WTC11 (cell line): ENCODE data around the gene SNRPB2. TPM values are rescaled to one million over a fixed set of nuclear protein-coding genes. Genes with fewer than 3 reads are reported as not detected.

Source experiments
- ATAC-seq: fragments of 200-7000 bp; cut with Tn5 transposase; 2 replicates; pipeline ENCODE4 v1.10.0; 2021; ENCODE audit warnings: mild to moderate bottlenecking, moderate library complexity
- CTCF ChIA-PET: fragments of 300-600 bp; sonication (Branson Sonifier 250); formaldehyde crosslinking; loops from one replicate; lab custom pipeline; 2021; ENCODE audit warnings: antibody characterized with exemption; lab: Charles Lee
- POLR2A ChIA-PET: fragments of 350-600 bp; sonication (Branson Sonifier 250); formaldehyde crosslinking; loops from one replicate; lab custom pipeline; 2021; ENCODE audit warnings: antibody characterized with exemption; lab: Charles Lee
- DNase-seq: peaks from one replicate; pipeline ENCODE4 v3.0.0; 2021; ENCODE audit warnings: low spot score
- H3K27ac Mint-ChIP-seq: 2 replicates; pipeline ENCODE4 v1.8.0; 2021; ENCODE audit warnings: mixed read lengths
- H3K27me3 Mint-ChIP-seq: 2 replicates; pipeline ENCODE4 v1.8.0; 2021; ENCODE audit warnings: low read depth, mild to moderate bottlenecking, moderate library complexity, mixed read lengths
- H3K36me3 Mint-ChIP-seq: 2 replicates; pipeline ENCODE4 v1.8.0; 2021; ENCODE audit warnings: mixed read lengths
- H3K4me1 Mint-ChIP-seq: 2 replicates; pipeline ENCODE4 v1.8.0; 2022; ENCODE audit warnings: mixed read lengths
- H3K4me3 Mint-ChIP-seq: 2 replicates; pipeline ENCODE4 v1.8.0; 2021; ENCODE audit warnings: mild to moderate bottlenecking, moderate library complexity, mixed read lengths
- H3K9me3 Mint-ChIP-seq: 2 replicates; pipeline ENCODE4 v1.8.0; 2021; ENCODE audit warnings: mixed read lengths
- CBFB ChIP-seq: sonication (generic); formaldehyde crosslinking; IDR thresholded peaks from 2 replicates; pipeline ENCODE4 v1.8.1; 2022; ENCODE audit warnings: mild to moderate bottlenecking, low read depth, missing genetic modification reagents
- CREM ChIP-seq: sonication (generic); formaldehyde crosslinking; IDR thresholded peaks from 2 replicates; pipeline ENCODE4 v1.8.1; 2022; ENCODE audit warnings: mild to moderate bottlenecking, missing genetic modification reagents, moderate library complexity
- E2F1 ChIP-seq: sonication (generic); formaldehyde crosslinking; IDR thresholded peaks from 2 replicates; pipeline ENCODE4 v1.8.0; 2022; ENCODE audit warnings: mild to moderate bottlenecking, missing genetic modification reagents
- ELF4 ChIP-seq: sonication (generic); formaldehyde crosslinking; IDR thresholded peaks from 2 replicates; pipeline ENCODE4 v1.8.1; 2022; ENCODE audit warnings: low read depth, mild to moderate bottlenecking, moderate library complexity, missing genetic modification reagents
- KAT7 ChIP-seq: sonication (generic); formaldehyde crosslinking; IDR thresholded peaks from 2 replicates; pipeline ENCODE4 v1.8.1; 2023; ENCODE audit warnings: missing genetic modification reagents, mild to moderate bottlenecking, borderline replicate concordance
- MYBL2 ChIP-seq: sonication (generic); formaldehyde crosslinking; IDR thresholded peaks from 2 replicates; pipeline ENCODE4 v1.8.1; 2023; ENCODE audit warnings: mild to moderate bottlenecking, moderate library complexity, missing genetic modification reagents
- OVOL2 ChIP-seq: fragments of 250-450 bp; sonication (Bioruptor Pico); IDR thresholded peaks from 2 replicates; pipeline ENCODE4 v1.9.0; 2021; ENCODE audit warnings: mild to moderate bottlenecking, borderline replicate concordance
- PRDM15 ChIP-seq: sonication (generic); formaldehyde crosslinking; IDR thresholded peaks from 2 replicates; pipeline ENCODE4 v1.8.0; 2022; ENCODE audit warnings: missing genetic modification reagents
- RORB ChIP-seq: fragments of 250-450 bp; sonication (Bioruptor Pico); IDR thresholded peaks from 2 replicates; pipeline ENCODE4 v1.9.0; 2021; ENCODE audit warnings: mild to moderate bottlenecking
- SMAD3 ChIP-seq: sonication (generic); formaldehyde crosslinking; IDR thresholded peaks from 2 replicates; pipeline ENCODE4 v1.8.0; 2022; ENCODE audit warnings: missing genetic modification reagents, mild to moderate bottlenecking, borderline replicate concordance
- SMAD4 ChIP-seq: sonication (generic); formaldehyde crosslinking; IDR thresholded peaks from 2 replicates; pipeline ENCODE4 v1.8.0; 2022; ENCODE audit warnings: mild to moderate bottlenecking, missing genetic modification reagents
- SOX15 ChIP-seq: fragments of 250-450 bp; sonication (Bioruptor Pico); IDR thresholded peaks from 2 replicates; pipeline ENCODE4 v1.9.0; 2021; ENCODE audit warnings: mild to moderate bottlenecking
- ZNF138 ChIP-seq: sonication (generic); formaldehyde crosslinking; conservative IDR thresholded peaks from 2 replicates; pipeline ENCODE4 v1.8.1; 2022; ENCODE audit warnings: mild to moderate bottlenecking, moderate library complexity, missing genetic modification reagents
- ZNF317 ChIP-seq: sonication (generic); formaldehyde crosslinking; IDR thresholded peaks from 2 replicates; pipeline ENCODE4 v1.8.1; 2023; ENCODE audit warnings: low read depth, mild to moderate bottlenecking, moderate library complexity, missing genetic modification reagents, borderline replicate concordance
- total RNA-seq: library from RNA; stranded (reverse); gene quantifications from 3 replicates; pipeline ENCODE4 v1.2.3, GENCODE V29; 2021
- TF ChIP-seq, protein P1 (sequence below): sonication (generic); formaldehyde crosslinking; IDR thresholded peaks from 2 replicates; pipeline ENCODE4 v1.8.0; 2022; ENCODE audit warnings: mild to moderate bottlenecking, missing genetic modification reagents
- TF ChIP-seq, protein P2 (sequence below): sonication (generic); formaldehyde crosslinking; IDR thresholded peaks from 2 replicates; pipeline ENCODE4 v1.8.1; 2022; ENCODE audit warnings: low read depth, mild to moderate bottlenecking, moderate library complexity, missing genetic modification reagents, borderline replicate concordance

Gene SNRPB2
- total RNA-seq, 1 experiment from 2014 or later, result 88.3 TPM

- TF ChIP-seq ZNF317 (CRISPR knock-in tag) (no peak), CBFB (CRISPR knock-in tag) (no peak), SMAD3 (CRISPR knock-in tag) (no peak), CREM (CRISPR knock-in tag) (no peak), E2F1 (no peak), ELF4 (no peak), SMAD4 (CRISPR knock-in tag) (no peak), MYBL2 (CRISPR knock-in tag) (no peak)
- TF ChIP-seq, protein P1, sequence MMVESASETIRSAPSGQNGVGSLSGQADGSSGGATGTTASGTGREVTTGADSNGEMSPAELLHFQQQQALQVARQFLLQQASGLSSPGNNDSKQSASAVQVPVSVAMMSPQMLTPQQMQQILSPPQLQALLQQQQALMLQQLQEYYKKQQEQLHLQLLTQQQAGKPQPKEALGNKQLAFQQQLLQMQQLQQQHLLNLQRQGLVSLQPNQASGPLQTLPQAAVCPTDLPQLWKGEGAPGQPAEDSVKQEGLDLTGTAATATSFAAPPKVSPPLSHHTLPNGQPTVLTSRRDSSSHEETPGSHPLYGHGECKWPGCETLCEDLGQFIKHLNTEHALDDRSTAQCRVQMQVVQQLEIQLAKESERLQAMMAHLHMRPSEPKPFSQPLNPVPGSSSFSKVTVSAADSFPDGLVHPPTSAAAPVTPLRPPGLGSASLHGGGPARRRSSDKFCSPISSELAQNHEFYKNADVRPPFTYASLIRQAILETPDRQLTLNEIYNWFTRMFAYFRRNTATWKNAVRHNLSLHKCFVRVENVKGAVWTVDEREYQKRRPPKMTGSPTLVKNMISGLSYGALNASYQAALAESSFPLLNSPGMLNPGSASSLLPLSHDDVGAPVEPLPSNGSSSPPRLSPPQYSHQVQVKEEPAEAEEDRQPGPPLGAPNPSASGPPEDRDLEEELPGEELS (CRISPR knock-in tag), result no peak
Measured at GRCh38 chr20:16691381-16691780, 38.4 kb upstream of the SNRPB2 start (continued).

GRCh38 chr20:16692009-16692408 is 37.8 kb upstream of the SNRPB2 start:
- H3K36me3 Mint-ChIP-seq, result no peaks in the 10 kb centered on the region
- CTCF ChIA-PET, result no interaction called here
- DNase-seq, result no peak
- no peak overlapping the region for H3K4me3 Mint-ChIP-seq
- H3K27me3 Mint-ChIP-seq, result no peaks in the 10 kb centered on the region
- H3K27ac Mint-ChIP-seq, result no peak overlapping the region
- H3K4me1 Mint-ChIP-seq, result no peaks in the 10 kb centered on the region
- no peak for TF ChIP-seq SOX15 (CRISPR knock-in tag)
- TF ChIP-seq, protein P2, sequence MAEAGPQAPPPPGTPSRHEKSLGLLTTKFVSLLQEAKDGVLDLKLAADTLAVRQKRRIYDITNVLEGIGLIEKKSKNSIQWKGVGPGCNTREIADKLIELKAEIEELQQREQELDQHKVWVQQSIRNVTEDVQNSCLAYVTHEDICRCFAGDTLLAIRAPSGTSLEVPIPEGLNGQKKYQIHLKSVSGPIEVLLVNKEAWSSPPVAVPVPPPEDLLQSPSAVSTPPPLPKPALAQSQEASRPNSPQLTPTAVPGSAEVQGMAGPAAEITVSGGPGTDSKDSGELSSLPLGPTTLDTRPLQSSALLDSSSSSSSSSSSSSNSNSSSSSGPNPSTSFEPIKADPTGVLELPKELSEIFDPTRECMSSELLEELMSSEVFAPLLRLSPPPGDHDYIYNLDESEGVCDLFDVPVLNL (CRISPR knock-in tag), result no peak
- no peak for TF ChIP-seq OVOL2 (CRISPR knock-in tag)
- no peak for TF ChIP-seq RORB (CRISPR knock-in tag)
- TF ChIP-seq ZNF138 (CRISPR knock-in tag), result no peak
- no peaks in the 10 kb centered on the region for H3K9me3 Mint-ChIP-seq
- no peak for ATAC-seq
- POLR2A ChIA-PET, result no interaction called here

- no peaks in the 10 kb centered on the region for H3K36me3 Mint-ChIP-seq
- no peaks in the 10 kb centered on the region for H3K27me3 Mint-ChIP-seq
- H3K9me3 Mint-ChIP-seq, result no peaks in the 10 kb centered on the region
- ATAC-seq, result no peak
- H3K4me3 Mint-ChIP-seq, result no peak overlapping the region
- H3K4me1 Mint-ChIP-seq, result no peaks in the 10 kb centered on the region
- no peak overlapping the region for H3K27ac Mint-ChIP-seq
- TF ChIP-seq PRDM15 (CRISPR knock-in tag), result no peak
- TF ChIP-seq KAT7, result no peak
- no peak for DNase-seq
- POLR2A ChIA-PET, result no interaction called here
- CTCF ChIA-PET, result no interaction called here
Measured at GRCh38 chr20:16692442-16692841, 37.4 kb upstream of the SNRPB2 start.
